BJ (cell line): ENCODE measurements around the gene WDR91. TPM values are rescaled to one million over a fixed set of nuclear protein-coding genes. Genes with fewer than 3 reads are reported as not detected.

Experiments
- CTCF ChIA-PET: fragments of 350-600 bp; formaldehyde crosslinking; extraction: SDS; loops from one replicate; lab custom pipeline; 2021; ENCODE audit warnings: antibody characterized with exemption, inconsistent platforms; lab: Yijun Ruan, JAX
- POLR2A ChIA-PET: fragments of 300-600 bp; sonication (Branson Sonifier 250); formaldehyde crosslinking; extraction: SDS; loops from one replicate; lab custom pipeline; 2021; ENCODE audit warnings: antibody characterized with exemption; lab: Charles Lee
- DNase-seq: peaks from one replicate; pipeline ENCODE4 v3.0.0-alpha.2; 2011; ENCODE audit warnings: low read depth
- H3K27me3 ChIP-seq: 2 replicates; pipeline ENCODE4 v1.6.0; 2011; ENCODE audit warnings: low read length; ENCODE audit not compliant: control insufficient read depth, insufficient read depth
- H3K36me3 ChIP-seq: 2 replicates; pipeline ENCODE4 v1.5.1; 2011; ENCODE audit warnings: low read length; ENCODE audit not compliant: control insufficient read depth, insufficient read depth
- H3K4me3 ChIP-seq: 2 replicates; pipeline ENCODE4 v1.5.1; 2011; ENCODE audit warnings: low read depth, mild to moderate bottlenecking, control low read depth, low read length
- CTCF ChIP-seq: IDR thresholded peaks from 2 replicates; pipeline ENCODE4 v1.5.1; 2011; ENCODE audit warnings: low read depth, mild to moderate bottlenecking, control low read depth, inconsistent platforms, low read length, moderate library complexity; ENCODE audit not compliant: insufficient read depth
- polyA plus RNA-seq: library from polyadenylated mRNA; depleted of rRNA; stranded (reverse); fragments of >200 nt; gene quantifications from 2 replicates; pipeline ENCODE4 v1.2.3, GENCODE V29; 2011

The WDR91 gene
- polyA plus RNA-seq, 1 experiment = 14.2 TPM

GRCh38 chr7:135253851-135254771 is 42.8 kb upstream of the WDR91 start:
- ChIA-PET CTCF (interaction anchor here (0.8 to 1.9 kb wide), 5 partner anchors 16 to 84 kb away, joined by 3 to 13 read pairs (median 5); partner anchors contain the start of gene CYREN), POLR2A (no interaction called here)
- H3K36me3 ChIP-seq = no peaks in the 10 kb centered on the region
- H3K27me3 ChIP-seq = no peaks in the 10 kb centered on the region; the same call in 1 of the 2 replicates
- no peak for TF ChIP-seq CTCF
- peak; percentile 31 for DNase-seq
- no peak overlapping the region for H3K4me3 ChIP-seq

- POLR2A ChIA-PET = no interaction called here
- DNase-seq = no peak
- CTCF ChIA-PET = interaction anchor here (2.7 kb wide), 1 partner anchor 23 kb away, joined by 9 read pairs; no protein-coding TSS in a partner anchor
- no peak for TF ChIP-seq CTCF
- no peaks in the 10 kb centered on the region for H3K27me3 ChIP-seq
- no peaks in the 10 kb centered on the region for H3K36me3 ChIP-seq
- H3K4me3 ChIP-seq = no peak overlapping the region
Observed at GRCh38 chr7:135251496-135252391, 40.4 kb upstream of the WDR91 start.

- CTCF ChIA-PET = no interaction called here
- POLR2A ChIA-PET = no interaction called here
- H3K4me3 ChIP-seq = no peak overlapping the region
- H3K36me3 ChIP-seq = no peaks in the 10 kb centered on the region
- no peaks in the 10 kb centered on the region; the same call in 1 of the 2 replicates for H3K27me3 ChIP-seq
- no peak for DNase-seq
- no peak for TF ChIP-seq CTCF
Observed at GRCh38 chr7:135248546-135248945, 37.2 kb upstream of the WDR91 start.

- H3K36me3 ChIP-seq = no peaks in the 10 kb centered on the region
- POLR2A ChIA-PET = no interaction called here
- no peak overlapping the region for H3K4me3 ChIP-seq
- CTCF ChIA-PET = no interaction called here
- H3K27me3 ChIP-seq = peaks cover 3% of the 10 kb centered on the region; the same call in 1 of the 2 replicates
- no peak for DNase-seq
- no peak for TF ChIP-seq CTCF
Observed at GRCh38 chr7:135247746-135248471, 36.6 kb upstream of the WDR91 start.
